DND-41 (cell line): ENCODE measurements around the gene RAB11FIP3.

Experiments used
- ATAC-seq: fragments of 200-7000 bp; cut with Tn5 transposase; 3 replicates; pipeline ENCODE4 v1.9.1; 2021; ENCODE audit warnings: low read depth; ENCODE audit not compliant: insufficient read depth
- DNase-seq: peaks from one replicate; pipeline ENCODE4 v3.0.0-alpha.2; 2020
- H2AFZ ChIP-seq: 2 replicates; pipeline ENCODE4 v1.6.0; 2012; ENCODE audit warnings: low read depth, low read length
- H3K27ac ChIP-seq: 2 replicates; pipeline ENCODE4 v1.5.1; 2012; ENCODE audit warnings: low read length, inconsistent platforms
- H3K27me3 ChIP-seq: fragments of 200-600 bp; sonication (generic); 2 replicates; pipeline ENCODE4 v1.6.0; 2012; ENCODE audit warnings: low read length, mild to moderate bottlenecking, inconsistent platforms; ENCODE audit not compliant: insufficient read depth, poor library complexity
- H3K36me3 ChIP-seq: 2 replicates; pipeline ENCODE4 v1.5.1; 2012; ENCODE audit warnings: low read length, inconsistent platforms; ENCODE audit not compliant: insufficient read depth
- H3K4me1 ChIP-seq: 2 replicates; pipeline ENCODE4 v1.5.1; 2012; ENCODE audit warnings: mild to moderate bottlenecking, low read length; ENCODE audit not compliant: insufficient read depth
- H3K4me2 ChIP-seq: 2 replicates; pipeline ENCODE4 v1.6.0; 2012; ENCODE audit warnings: mild to moderate bottlenecking, moderate library complexity, low read length, inconsistent platforms; ENCODE audit not compliant: insufficient read depth
- H3K4me3 ChIP-seq, 2 experiments: fragments of 200-600 bp in 1 of 2; shearing (Covaris generic) in 1 of 2; 2 replicates each; pipeline ENCODE4 v1.5.1; 2012 to 2016; ENCODE audit warnings: inconsistent platforms in 2 of 2, low read length in 2 of 2, mild to moderate bottlenecking in 2 of 2, low read depth in 1 of 2, moderate library complexity in 1 of 2
- H3K79me2 ChIP-seq: 2 replicates; pipeline ENCODE4 v1.6.0; 2012; ENCODE audit warnings: low read length, inconsistent platforms; ENCODE audit not compliant: insufficient read depth
- H3K9ac ChIP-seq: 2 replicates; pipeline ENCODE4 v1.6.0; 2012; ENCODE audit warnings: low read depth, mild to moderate bottlenecking, inconsistent platforms, low read length, moderate library complexity
- H3K9me3 ChIP-seq: 2 replicates; pipeline ENCODE4 v1.5.1; 2012; ENCODE audit warnings: low read length, moderate library complexity, mild to moderate bottlenecking, inconsistent platforms; ENCODE audit not compliant: insufficient read depth, severe bottlenecking
- H4K20me1 ChIP-seq: 2 replicates; pipeline ENCODE4 v1.6.0; 2012; ENCODE audit warnings: low read length; ENCODE audit not compliant: insufficient read depth
- EZH2 ChIP-seq: IDR thresholded peaks from 3 replicates; pipeline ENCODE4 v1.6.1; 2012; ENCODE audit warnings: borderline replicate concordance, low read depth, mild to moderate bottlenecking, moderate library complexity, low read length, inconsistent platforms; ENCODE audit not compliant: severe bottlenecking
- TF ChIP-seq, protein P1 (sequence below): IDR thresholded peaks from 2 replicates; pipeline ENCODE4 v1.5.1; 2012; ENCODE audit warnings: borderline replicate concordance, low read length, moderate library complexity, mild to moderate bottlenecking; ENCODE audit not compliant: poor library complexity, severe bottlenecking; ENCODE audit errors: extremely low read depth

RAB11FIP3 gene

DNA sequence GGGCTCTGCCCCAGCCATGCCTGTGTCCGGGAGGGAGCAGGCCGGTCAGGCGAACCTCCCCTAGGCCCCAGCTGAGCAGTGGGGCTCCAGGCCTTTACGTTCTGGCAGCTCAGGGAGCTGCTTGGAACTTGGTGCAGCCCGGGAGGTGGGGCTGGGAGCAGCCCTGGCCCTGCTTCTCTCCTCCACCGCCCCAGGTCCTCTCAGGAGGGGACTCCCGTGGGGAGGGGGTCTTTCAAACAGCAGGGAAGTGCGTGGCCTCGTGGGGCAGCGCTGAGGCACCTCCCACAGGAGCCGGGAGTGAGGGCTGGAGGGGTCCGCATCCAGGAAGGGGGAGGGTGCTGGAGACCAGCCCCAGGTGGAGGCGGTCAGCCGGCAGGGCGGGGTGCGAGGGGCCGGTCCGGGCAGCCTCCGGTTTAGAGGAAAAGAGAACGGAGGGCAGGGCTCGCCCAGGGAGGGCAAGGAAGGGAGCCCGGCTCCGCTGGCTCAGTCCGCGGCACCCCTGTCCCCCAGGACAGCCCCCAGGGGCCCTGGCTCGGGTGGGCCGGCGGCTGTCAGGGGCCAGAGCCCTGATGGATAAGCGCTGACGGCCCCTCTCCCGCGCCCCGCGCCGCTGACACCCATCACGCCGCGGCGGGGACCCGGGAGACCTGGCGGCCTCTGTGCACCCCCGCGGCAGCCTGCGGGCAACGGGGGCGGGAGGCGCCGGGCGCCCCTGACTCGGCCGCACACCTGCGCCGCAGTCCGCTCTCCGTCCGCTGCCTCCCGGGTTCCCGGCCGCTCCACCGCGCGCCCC is 134.2 kb downstream of the RAB11FIP3 start:
- Histone ChIP-seq H3K9me3 (no peaks in the 10 kb centered on the region), H2AFZ (no peak overlapping the region), H3K9ac (no peak overlapping the region), H3K4me1 (no peaks in the 10 kb centered on the region), H4K20me1 (no peaks in the 10 kb centered on the region; the same call in 1 of the 2 replicates), H3K79me2 (no peaks in the 10 kb centered on the region), H3K27ac (no peak overlapping the region), H3K4me2 (no peak overlapping the region), H3K4me3 (no peak overlapping the region), H3K36me3 (no peaks in the 10 kb centered on the region), H3K27me3 (no peaks in the 10 kb centered on the region)
- ATAC-seq (no peak), DNase-seq (no peak)
- no peak for TF ChIP-seq EZH2
- TF ChIP-seq, protein P1, sequence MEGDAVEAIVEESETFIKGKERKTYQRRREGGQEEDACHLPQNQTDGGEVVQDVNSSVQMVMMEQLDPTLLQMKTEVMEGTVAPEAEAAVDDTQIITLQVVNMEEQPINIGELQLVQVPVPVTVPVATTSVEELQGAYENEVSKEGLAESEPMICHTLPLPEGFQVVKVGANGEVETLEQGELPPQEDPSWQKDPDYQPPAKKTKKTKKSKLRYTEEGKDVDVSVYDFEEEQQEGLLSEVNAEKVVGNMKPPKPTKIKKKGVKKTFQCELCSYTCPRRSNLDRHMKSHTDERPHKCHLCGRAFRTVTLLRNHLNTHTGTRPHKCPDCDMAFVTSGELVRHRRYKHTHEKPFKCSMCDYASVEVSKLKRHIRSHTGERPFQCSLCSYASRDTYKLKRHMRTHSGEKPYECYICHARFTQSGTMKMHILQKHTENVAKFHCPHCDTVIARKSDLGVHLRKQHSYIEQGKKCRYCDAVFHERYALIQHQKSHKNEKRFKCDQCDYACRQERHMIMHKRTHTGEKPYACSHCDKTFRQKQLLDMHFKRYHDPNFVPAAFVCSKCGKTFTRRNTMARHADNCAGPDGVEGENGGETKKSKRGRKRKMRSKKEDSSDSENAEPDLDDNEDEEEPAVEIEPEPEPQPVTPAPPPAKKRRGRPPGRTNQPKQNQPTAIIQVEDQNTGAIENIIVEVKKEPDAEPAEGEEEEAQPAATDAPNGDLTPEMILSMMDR: no peak

DNA sequence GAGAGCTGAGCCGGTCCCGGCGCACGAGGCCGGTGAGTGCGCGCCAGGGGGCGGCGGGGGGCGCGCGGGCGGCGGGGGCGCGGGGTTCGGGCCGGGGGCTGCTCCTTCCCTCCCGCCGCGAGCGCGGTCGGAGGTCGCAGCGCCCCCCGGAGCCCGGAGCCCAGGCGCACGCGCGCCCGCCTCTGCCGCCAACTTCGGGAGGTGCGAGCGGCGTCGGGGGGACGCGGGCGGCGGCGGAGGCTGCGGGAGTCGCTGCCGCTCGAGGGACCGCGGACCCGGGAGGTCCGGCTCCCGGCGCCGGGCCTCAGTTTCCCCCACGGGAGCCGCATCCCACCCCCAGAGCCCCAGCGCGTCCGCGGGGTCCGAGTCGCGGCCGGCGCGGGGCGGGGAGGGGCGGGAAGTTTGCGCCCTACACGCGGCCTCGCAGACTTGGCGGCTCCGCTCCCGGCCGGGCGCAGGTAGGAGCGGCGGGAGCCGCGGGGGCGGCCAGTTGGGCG is 134.8 kb downstream of the RAB11FIP3 start, which contains the start of gene PRR35:
Gene PRR35 (plus strand): TSS at position 191 of the 497 bp plus-strand sequence. CDS start 2,901 bp downstream, outside the sequence.
- no peak within 1 kb of the TSS for H3K4me2 ChIP-seq
- ATAC-seq: no peak

DNA sequence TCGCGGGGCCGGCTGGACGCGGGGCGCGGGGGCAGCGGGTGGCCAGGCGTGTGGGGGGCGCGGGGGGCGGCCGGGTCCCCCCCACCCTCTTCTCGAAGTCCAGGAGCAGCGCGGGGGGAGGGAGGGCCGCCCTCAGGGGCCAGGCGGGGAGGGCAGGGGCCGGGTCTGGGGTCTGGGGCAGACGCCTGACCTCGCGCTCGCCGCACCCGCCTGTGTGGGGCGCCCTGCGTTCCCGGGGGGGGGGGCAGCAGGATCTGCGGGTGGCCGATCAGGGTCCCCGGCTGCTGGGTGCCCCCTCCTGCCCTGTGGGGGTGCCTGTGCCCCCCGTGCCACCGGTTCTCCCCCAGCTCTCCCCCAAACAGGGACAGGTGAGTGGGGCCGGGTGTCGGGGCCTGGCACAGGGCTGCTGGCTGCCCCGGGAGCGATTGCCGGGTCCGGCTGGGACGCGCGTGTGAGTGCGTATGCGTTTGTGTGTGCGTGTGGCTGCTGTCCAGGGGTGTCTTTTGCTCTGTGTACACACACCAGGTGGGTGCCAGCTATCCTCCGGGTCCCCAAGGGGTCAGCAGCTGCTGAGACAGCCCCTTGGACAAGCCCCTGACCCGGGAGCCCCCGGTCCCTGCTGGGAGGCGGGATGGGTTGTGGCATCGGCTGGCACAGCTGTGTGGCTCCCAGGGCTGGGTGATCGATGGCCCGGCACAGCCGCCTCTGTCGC is 135.4 kb downstream of the RAB11FIP3 start:
- TF ChIP-seq, protein P1: no peak
- TF ChIP-seq EZH2: no peak
- H3K4me3 ChIP-seq: no peak overlapping the region
- H2AFZ ChIP-seq: no peak overlapping the region
- no peaks in the 10 kb centered on the region for H3K36me3 ChIP-seq
- H3K9ac ChIP-seq: no peak overlapping the region
- no peaks in the 10 kb centered on the region for H4K20me1 ChIP-seq
- no peaks in the 10 kb centered on the region for H3K79me2 ChIP-seq
- ATAC-seq: no peak
- DNase-seq: no peak
- H3K4me1 ChIP-seq: peaks cover 2% of the 10 kb centered on the region; the same call in 1 of the 2 replicates
- no peaks in the 10 kb centered on the region for H3K27me3 ChIP-seq
- no peaks in the 10 kb centered on the region for H3K9me3 ChIP-seq
- H3K27ac ChIP-seq: no peak overlapping the region
- H3K4me2 ChIP-seq: no peak overlapping the region

More for the DNA sequence above, 134.8 kb downstream of the RAB11FIP3 start, which contains the start of gene PRR35:
- H3K4me1 ChIP-seq: no peaks in the 10 kb centered on the region
- H3K4me3 ChIP-seq: no peak within 1 kb of the TSS
- no peaks in the 10 kb centered on the region; the same call in 1 of the 2 replicates for H4K20me1 ChIP-seq
- H2AFZ ChIP-seq: no peak within 1 kb of the TSS
- H3K27ac ChIP-seq: no peak within 1 kb of the TSS
- no peaks in the 10 kb centered on the region for H3K36me3 ChIP-seq
- no peaks in the 10 kb centered on the region for H3K9me3 ChIP-seq
- H3K9ac ChIP-seq: no peak within 1 kb of the TSS
- H3K79me2 ChIP-seq: no peaks in the 10 kb centered on the region
- DNase-seq: no peak
- H3K27me3 ChIP-seq: no peaks in the 10 kb centered on the region
- TF ChIP-seq, protein P1: no peak
- no peak for TF ChIP-seq EZH2
